H1 (cell line): Measurements from ENCODE around the gene FRY. TPM values are rescaled to one million over a fixed set of nuclear protein-coding genes. Genes with fewer than 3 reads are reported as not detected.

Source experiments
- MAFK ChIP-seq: IDR thresholded peaks from 2 replicates; pipeline ENCODE4 v1.6.1; 2012; ENCODE audit warnings: low read depth, mild to moderate bottlenecking, improper control_type of control experiment, low read length
- MAX ChIP-seq: IDR thresholded peaks from 2 replicates; pipeline ENCODE4 v1.6.1; 2012; ENCODE audit warnings: inconsistent platforms
- polyA plus RNA-seq, 7 experiments: library from polyadenylated mRNA; depleted of rRNA in 3 of 7; stranded (reverse) in 5 of 7; unstranded in 2 of 7; fragments of >200 nt in 5 of 7; fragments of 200-250 nt in 2 of 7; gene quantifications; 1 replicate in 5 of 7; 2 replicates in 1 of 7; 4 replicates in 1 of 7; pipeline versions ENCODE4 v1.2.1 to v1.2.3, GENCODE V29; 2011 to 2013; ENCODE audit warnings: missing spikeins in 2 of 7, mixed read lengths in 2 of 7
- total RNA-seq: library from RNA; stranded (reverse); fragmentation: NEBNext Ultra II Directional; extraction: Animal tissue kit (Norgen Biotek cat#: 25700); gene quantifications from 2 replicates; pipeline ENCODE4 v1.2.1, GENCODE V29; 2021

The FRY gene
- total and polyA plus RNA-seq, 2 of the 8 experiments (the other 6 are each of a cell fraction or from before 2014, with no cell fraction given), result 4.3 to 9.2 TPM

- TF ChIP-seq MAX (no peak), MAFK (no peak)
- TF ChIP-seq, all 59 proteins: peak for 0
Observed at GRCh38 chr13:32032759-32033158, 1.2 kb downstream of the FRY start (continued).
